ENCODE results near the gene HABP4.

The HABP4 gene

GRCh38 chr9:96532173-96532572 lies 82.2 kb downstream of the HABP4 start:
- Mint-ChIP-seq H3K4me3 (no peak overlapping the region), H3K27ac (no peak overlapping the region), H3K27me3 (ENCODE audit: low read depth) (peaks cover 5% of the 10 kb centered on the region), H3K9me3 (peaks cover 5% of the 10 kb centered on the region), H3K36me3 (ENCODE audit: low read depth) (no peaks in the 10 kb centered on the region), H3K4me1 (ENCODE audit: low read depth) (no peaks in the 10 kb centered on the region)

GRCh38 chr9:96540106-96540505 lies 90.1 kb downstream of the HABP4 start:
- no peaks in the 10 kb centered on the region for H3K4me1 Mint-ChIP-seq (ENCODE audit: low read depth)
- H3K27ac Mint-ChIP-seq, result no peak overlapping the region
- no peak overlapping the region for H3K4me3 Mint-ChIP-seq
- H3K9me3 Mint-ChIP-seq, result no peaks in the 10 kb centered on the region
- no peaks in the 10 kb centered on the region for H3K27me3 Mint-ChIP-seq (ENCODE audit: low read depth)
- no peaks in the 10 kb centered on the region for H3K36me3 Mint-ChIP-seq (ENCODE audit: low read depth)
